ENCODE data around the gene HMX2. TPM values are rescaled to one million over a fixed set of nuclear protein-coding genes. Genes with fewer than 3 reads are reported as not detected.
"Not testable (repeated sequence)": the region's sequence is repeated elsewhere in the genome, so short reads cannot be mapped to it uniquely, and the experiment has no call there.

Gene HMX2
- polyA plus RNA-seq, 3 donors: 1.4 to 1.6 (median 1.4) TPM

DNA sequence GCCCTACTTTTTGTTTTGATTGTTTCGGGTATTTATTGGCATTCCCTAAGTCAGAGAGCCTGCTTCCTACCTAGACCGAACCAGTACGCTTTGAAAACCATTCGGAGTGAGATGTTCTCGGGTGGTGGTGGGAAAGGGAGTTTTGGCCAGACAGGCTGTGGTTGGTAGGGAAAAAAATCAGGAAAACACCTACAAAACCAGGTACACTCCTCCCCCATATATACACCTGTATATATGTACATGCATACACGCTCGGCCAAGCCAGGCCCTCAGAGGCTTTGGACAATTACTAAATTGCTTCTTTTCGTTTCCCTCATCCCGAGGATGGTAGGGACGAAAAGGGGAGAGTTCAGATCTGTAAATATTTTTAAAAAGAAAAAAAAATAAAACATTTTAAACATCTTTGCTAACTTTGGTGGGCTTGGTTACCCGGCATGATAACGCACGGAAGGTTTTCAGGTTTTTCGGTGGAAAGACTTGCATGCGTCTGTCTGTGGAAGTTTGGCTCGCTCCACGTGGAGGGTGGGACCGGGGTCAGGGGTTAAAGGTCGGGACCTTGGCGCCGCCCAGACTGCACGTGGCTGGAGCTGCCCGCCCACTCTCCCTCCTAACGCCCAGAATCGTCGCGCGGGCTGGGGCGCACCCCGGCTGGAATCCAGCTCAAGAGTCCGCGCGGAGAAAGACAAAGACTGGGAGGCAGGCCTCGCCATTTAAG, 2.5 kb downstream of the HMX2 start:
- DNase-seq (ENCODE audit: low read depth in 3 of 3, low spot score in 2 of 3): no peak

DNA sequence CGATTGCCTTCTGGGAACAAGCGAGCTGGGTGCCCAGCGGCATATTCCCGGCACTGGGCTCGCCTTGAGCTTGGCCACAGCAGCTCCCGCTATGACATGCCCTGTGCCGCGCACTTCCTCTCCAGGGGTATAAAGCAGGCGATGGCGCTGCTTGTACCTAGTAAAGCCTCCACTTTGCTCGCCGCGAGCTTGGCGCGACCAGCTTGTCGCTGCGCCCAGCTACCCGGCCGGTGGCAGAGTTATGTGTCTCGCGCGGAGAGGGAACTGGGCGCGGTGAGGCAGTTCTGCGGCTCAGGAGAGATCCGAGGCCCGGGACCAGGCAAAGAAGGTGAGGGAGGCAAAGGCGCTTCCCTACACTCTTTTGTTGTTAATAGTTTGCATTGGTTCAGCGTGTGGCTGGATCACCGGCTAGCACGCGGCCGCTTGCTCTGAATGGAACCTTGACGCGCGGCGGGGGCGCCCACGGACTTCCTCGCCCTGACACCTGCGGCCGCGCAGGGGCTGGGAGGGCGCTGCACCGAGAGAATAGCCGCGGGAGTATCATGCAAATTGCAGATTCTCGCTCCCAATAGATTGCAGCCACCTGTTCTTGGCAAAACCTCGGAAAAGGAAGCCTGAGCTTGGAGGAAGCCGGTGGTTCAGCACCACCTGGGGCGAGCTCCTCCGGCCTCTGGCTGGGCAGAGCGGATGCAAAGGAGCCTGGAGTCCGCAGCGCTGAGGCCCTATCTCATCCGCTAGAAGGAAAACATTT, 3.2 kb downstream of the HMX2 start:
- DNase-seq (ENCODE audit: low read depth in 3 of 3, low spot score in 2 of 3): no peak

- no peak for DNase-seq (ENCODE audit: low read depth in 3 of 3, low spot score in 2 of 3)
These were observed 3.8 kb downstream of the HMX2 start for GRCh38 chr10:123151737-123152135.

DNA sequence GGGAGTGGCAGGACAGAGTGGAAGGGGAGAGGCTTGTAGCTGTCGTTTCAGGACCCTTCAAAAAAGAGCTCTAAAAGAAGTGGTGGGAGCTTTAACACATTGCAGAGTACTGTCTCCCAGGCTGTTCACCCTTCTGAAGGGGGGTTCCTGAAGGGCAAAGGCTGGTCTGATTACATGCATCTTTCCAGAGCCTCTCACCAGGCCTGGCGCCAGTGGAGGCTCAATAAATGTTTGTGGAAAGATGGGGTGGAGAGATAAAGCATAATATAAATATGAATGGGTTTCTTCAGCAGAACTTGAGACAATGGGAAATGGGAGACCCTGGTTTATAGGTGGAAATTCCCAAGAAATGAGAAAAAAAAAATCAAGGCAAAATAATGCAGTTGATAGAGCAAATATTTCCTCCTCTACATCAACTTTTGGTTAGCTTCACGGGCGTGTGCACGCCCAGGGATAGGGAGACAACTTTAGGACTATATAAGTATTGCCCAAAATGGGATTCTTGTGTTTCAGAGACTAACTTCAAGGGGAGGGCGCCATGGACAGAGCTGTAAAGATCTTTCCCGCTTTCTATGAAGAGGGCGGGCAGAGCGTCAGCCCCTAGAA, 5.7 kb downstream of the HMX2 start:
- DNase-seq (ENCODE audit: low read depth in 3 of 3, low spot score in 2 of 3): no peak

- DNase-seq (ENCODE audit: low read depth in 3 of 3, low spot score in 2 of 3): peak; percentile 98 to 99 (median 98)
These were observed 6.3 kb downstream of the HMX2 start, which contains the start of gene BUB3 for GRCh38 chr10:123154092-123154710. BUB3 (plus strand) TSS chr10:123154402; CDS start chr10:123154918, 516 bp downstream.

- DNase-seq (ENCODE audit: low read depth in 3 of 3, low spot score in 2 of 3): no peak
These were observed 7.0 kb downstream of the HMX2 start for GRCh38 chr10:123154711-123155505.

DNA sequence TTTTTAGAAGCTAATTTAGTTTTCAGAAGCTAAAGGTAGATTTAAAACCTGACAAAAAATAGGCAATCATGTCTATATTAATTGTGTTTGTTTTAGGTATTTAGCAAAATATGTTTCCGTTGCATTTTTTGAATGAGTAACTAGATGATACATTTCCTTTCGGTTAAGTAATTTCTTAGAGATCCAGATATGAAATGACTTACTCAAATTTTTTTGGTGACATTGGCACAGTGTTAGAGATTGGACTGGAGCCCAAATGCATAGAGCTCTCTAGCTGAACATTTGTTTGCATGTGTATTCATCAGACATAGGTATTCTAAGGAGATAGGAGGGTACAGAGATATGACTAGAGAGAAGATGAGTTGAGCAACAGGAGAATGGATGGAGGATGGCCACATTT, 8.1 kb downstream of the HMX2 start:
- DNase-seq (ENCODE audit: low read depth in 3 of 3, low spot score in 2 of 3): no peak

GRCh38 chr10:123157210-123157609, 9.3 kb downstream of the HMX2 start:
- no peak for DNase-seq (ENCODE audit: low read depth in 3 of 3, low spot score in 2 of 3)

- DNase-seq (ENCODE audit: low read depth in 3 of 3, low spot score in 2 of 3): no peak
These were observed 10.7 kb downstream of the HMX2 start for GRCh38 chr10:123158682-123159081.

DNA sequence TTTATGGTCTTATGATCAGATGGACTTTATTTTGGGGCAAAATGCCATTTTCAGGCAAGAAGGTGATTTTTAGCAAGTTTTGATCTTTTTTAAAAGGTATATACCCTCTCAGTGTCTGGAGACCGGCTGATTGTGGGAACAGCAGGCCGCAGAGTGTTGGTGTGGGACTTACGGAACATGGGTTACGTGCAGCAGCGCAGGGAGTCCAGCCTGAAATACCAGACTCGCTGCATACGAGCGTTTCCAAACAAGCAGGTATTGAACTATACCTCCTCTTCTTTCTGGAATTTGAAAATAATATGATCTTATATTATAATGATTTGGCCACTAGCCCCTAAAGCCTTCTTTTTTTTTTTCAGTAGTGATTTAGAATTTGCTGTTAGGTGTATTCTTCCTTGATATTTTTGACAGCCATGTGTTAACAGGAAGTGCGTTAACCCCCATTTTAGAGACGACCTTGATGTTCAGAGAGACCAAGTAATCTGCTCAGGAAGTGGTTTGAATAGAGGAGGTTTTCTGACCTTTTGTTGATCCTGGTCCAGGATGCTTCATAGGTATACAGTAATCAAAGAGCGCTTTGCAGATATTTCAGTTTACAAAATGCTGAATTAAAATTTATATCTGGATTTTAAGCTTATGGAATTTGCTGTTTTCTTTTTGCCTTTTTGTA, 12.5 kb downstream of the HMX2 start:
- DNase-seq (ENCODE audit: low read depth in 3 of 3, low spot score in 2 of 3): no peak

- no peak for DNase-seq (ENCODE audit: low read depth in 3 of 3, low spot score in 2 of 3)
These were observed 16.4 kb downstream of the HMX2 start for GRCh38 chr10:123164319-123164718.

DNA sequence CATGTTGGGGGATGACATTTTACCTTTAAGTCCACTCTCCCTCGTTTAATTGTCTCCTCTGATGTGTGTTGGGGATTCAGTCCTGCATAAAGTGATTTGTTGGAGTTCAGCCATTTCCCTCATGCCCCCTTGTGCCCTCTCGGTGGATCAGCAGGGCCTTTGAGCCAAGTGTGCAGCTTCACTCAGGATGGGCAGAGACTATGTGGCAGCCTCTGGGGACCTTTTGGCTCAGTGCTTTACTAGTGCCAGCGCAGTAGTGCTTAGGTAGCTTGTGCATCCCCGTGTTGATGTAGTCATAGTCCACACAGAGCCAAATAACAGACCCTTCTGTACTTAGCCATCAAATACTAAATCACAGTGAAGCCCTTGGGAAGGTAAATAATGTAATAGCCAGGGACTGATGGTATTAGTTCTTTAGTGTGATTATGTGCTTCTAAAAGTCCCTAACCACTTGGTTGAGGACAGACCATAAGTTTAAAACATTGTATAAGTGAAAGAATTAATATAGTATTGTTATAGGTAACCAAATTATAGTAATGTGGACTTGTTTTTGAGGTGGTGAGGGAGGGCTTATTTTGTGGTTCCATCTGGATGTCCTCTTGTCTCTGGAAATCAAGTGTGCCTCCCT, 17.6 kb downstream of the HMX2 start:
- DNase-seq (ENCODE audit: low read depth in 3 of 3, low spot score in 2 of 3): no peak

DNA sequence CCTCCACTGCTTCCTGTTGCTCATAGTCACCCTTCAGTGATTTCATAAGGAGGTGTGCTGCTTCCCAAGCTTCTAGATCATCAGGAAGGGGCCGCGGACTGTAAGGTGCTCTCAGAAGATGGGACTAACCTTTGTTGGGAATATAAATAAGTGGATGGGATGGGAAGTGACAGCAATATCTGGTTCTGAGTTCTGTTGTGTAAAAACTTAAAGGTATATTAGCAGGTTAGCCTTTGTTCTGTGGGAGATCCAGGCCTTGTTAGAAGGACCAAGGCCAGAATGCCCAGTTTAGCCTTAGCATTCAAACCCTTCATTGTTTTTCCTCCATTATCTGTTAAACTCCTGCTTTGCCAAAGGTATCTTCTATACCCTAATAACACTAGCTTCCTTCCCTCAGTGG, 18.7 kb downstream of the HMX2 start:
- no peak for DNase-seq (ENCODE audit: low read depth in 3 of 3, low spot score in 2 of 3)

- DNase-seq (ENCODE audit: low read depth in 3 of 3, low spot score in 2 of 3): no peak
These were observed 23.0 kb downstream of the HMX2 start for GRCh38 chr10:123170961-123171360.

- not testable (repeated sequence) for DNase-seq (ENCODE audit: low read depth in 3 of 3, low spot score in 2 of 3)
These were observed 23.7 kb downstream of the HMX2 start for GRCh38 chr10:123171616-123172015.

GRCh38 chr10:123175389-123176387, 27.8 kb downstream of the HMX2 start:
- DNase-seq (ENCODE audit: low read depth in 3 of 3, low spot score in 2 of 3): no peak

GRCh38 chr10:123178390-123178789, 30.5 kb downstream of the HMX2 start:
- not testable (repeated sequence) for DNase-seq (ENCODE audit: low read depth in 3 of 3, low spot score in 2 of 3)

Measured in right renal cortex interstitium (tissue), 3 donors.